Aorta (tissue), 5 donors: ENCODE results near the gene NCAM1. TPM values are rescaled to one million over a fixed set of nuclear protein-coding genes. Genes with fewer than 3 reads are reported as not detected.

Experiments used
- ATAC-seq: fragments of 200-7000 bp; cut with Tn5 transposase; one replicate; pipeline ENCODE4 v1.9.1; 2022; ENCODE audit warnings: moderate library complexity; ENCODE audit not compliant: low FRiP score
- DNase-seq, 2 donors: peaks; one replicate each; pipeline ENCODE4 v3.0.0-alpha.2; 2020
- H3K27ac ChIP-seq, 2 donors: one replicate each; pipeline ENCODE4 v1.5.1; 2013; ENCODE audit warnings: low read length in 2 of 2, mild to moderate bottlenecking in 2 of 2, moderate library complexity in 2 of 2, control low read depth in 1 of 2, inconsistent platforms in 1 of 2, low read depth in 1 of 2
- H3K27me3 ChIP-seq, 2 donors: one replicate each; pipeline ENCODE4 v1.6.1; 2013; ENCODE audit warnings: control low read depth in 1 of 2, low read length in 1 of 2, mild to moderate bottlenecking in 1 of 2, moderate library complexity in 1 of 2; ENCODE audit not compliant: insufficient read depth in 2 of 2, control insufficient read depth in 1 of 2
- H3K36me3 ChIP-seq, 2 donors: one replicate each; pipeline ENCODE4 v1.6.1; 2013; ENCODE audit warnings: control low read depth in 1 of 2, low read length in 1 of 2, mild to moderate bottlenecking in 1 of 2; ENCODE audit not compliant: insufficient read depth in 2 of 2, control insufficient read depth in 1 of 2
- H3K4me1 ChIP-seq, 2 donors: one replicate each; pipeline ENCODE4 v1.6.1; 2013; ENCODE audit warnings: low read length in 2 of 2, control low read depth in 1 of 2, mild to moderate bottlenecking in 1 of 2, moderate library complexity in 1 of 2; ENCODE audit not compliant: insufficient read depth in 2 of 2, control insufficient read depth in 1 of 2
- H3K4me3 ChIP-seq, 2 donors: one replicate each; pipeline ENCODE4 v1.5.1; 2013; ENCODE audit warnings: low read length in 2 of 2, control low read depth in 1 of 2, mild to moderate bottlenecking in 1 of 2
- H3K9me3 ChIP-seq: one replicate; pipeline ENCODE4 v1.6.1; 2013; ENCODE audit warnings: mild to moderate bottlenecking, low read length; ENCODE audit not compliant: control insufficient read depth
- WGBS, 2 donors: extraction: QIAGEN DNeasy Blood & Tissue Kit; methylation state at CpG; one replicate each; pipeline ENCODE4 v1.1.7; 2013; 5-methylcytosine and 5-hydroxymethylcytosine counted together
- intact Hi-C, 2 donors: fragments of 100-400 bp; cut with DNase I; formaldehyde crosslinking; loops; one replicate each; pipeline versions ENCODE4 v1.14.2 to v1.15.0; 2022
- polyA plus RNA-seq, 2 donors: library from polyadenylated mRNA; stranded (reverse); fragments of 200-250 nt; gene quantifications; one replicate each; pipeline ENCODE4 v1.2.3, GENCODE V29; 2013
- total RNA-seq, 2 donors: library from RNA; stranded (reverse); fragmentation: NEBNext Ultra II Directional; extraction: Animal tissue kit (Norgen Biotek cat#: 25700); gene quantifications; one replicate each; pipeline ENCODE4 v1.2.1, GENCODE V29; 2021
- donor health status: healthy with polysubstance abuse.
- donor health status: Bipolar disorder and iron deficiency.
- donor health status: DM: no; HTN: no; CAD: no.
- donor health status: DM: no; HTN: no; CAD: no.
- donor health status: DM: yes; HTN: yes; CAD: no.

The NCAM1 gene
- total and polyA plus RNA-seq, 4 donors: 1.8 to 19.4 (median 6.1) TPM

DNA sequence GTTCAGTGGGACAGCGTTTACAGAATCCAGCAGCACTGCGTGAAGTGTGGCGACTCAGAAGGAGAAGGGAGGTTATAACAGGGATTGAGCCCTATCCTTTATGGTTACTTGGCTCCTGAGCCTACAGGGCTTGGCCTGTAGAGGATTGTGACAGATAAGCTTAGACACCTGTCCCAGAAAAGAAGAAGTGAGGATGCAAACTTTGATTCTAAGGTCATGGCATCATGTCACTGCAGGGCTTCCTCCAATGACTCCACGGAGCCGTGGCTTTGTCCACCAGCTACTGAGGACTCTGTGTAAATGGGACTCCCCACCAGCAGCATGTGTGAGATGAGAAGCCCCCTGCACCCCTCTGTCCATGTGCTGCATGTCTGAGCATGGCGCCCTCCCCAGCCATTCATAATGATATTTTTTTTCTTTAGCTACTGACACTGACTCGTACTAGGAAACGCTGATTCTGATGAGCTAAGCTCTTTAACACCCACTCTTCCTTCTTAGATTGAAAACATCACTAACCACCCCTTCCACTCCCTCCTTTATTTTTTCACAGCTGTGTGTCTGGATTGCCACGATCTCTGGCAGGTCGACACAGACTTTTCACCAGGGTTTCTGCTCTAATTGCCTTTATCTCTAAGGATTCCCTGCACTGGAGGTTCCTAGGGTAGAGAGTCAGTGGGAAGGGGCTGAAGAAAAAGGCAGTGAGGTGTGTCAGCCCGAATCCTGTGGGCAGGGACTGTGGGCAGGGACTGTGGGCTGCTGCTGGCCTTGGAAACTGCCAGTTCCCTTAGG, 287.7 kb downstream of the NCAM1 start:
- intact Hi-C loops: no loop called here
- ATAC-seq: no peak
- Histone ChIP-seq H3K9me3 (no peaks in the 10 kb centered on the region), H3K27ac (no peak overlapping the region), H3K27me3 (no peaks in the 10 kb centered on the region), H3K4me1 (no peaks in the 10 kb centered on the region), H3K4me3 (no peak overlapping the region), H3K36me3 (no peaks in the 10 kb centered on the region)
- no peak for DNase-seq
- 89 to 91% methylated on average over 11 of the region's 11 CpGs for WGBS, 2 donors

- no peak for ATAC-seq
- Histone ChIP-seq H3K9me3 (no peaks in the 10 kb centered on the region), H3K36me3 (no peaks in the 10 kb centered on the region), H3K27ac (no peak overlapping the region), H3K4me1 (no peaks in the 10 kb centered on the region), H3K4me3 (no peak overlapping the region), H3K27me3 (no peaks in the 10 kb centered on the region)
- no peak for DNase-seq
- intact Hi-C loops: no loop called here
- WGBS, 2 donors: 48 to 68% methylated on average over 2 of the region's 2 CpGs
These were observed 288.2 kb downstream of the NCAM1 start for GRCh38 chr11:113249491-113249763.

DNA sequence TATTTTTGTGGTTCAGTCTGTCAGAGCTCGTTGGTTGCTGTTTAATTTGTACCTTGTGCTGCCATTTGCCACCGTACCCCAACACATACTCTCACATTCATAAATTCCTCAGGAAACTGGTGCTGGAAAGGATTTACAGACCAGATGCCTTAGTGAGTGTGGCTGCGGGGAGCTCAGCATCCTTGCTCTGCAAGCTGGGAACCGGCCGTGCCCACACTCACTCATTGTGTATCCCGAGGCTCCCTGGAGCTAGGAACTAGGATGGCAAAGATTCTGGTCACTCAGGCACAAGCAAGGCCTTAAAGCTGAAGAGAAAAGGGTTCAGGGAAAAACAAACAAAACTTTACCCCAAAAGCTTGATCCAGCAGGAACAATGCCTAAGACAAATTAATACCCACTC, 288.6 kb downstream of the NCAM1 start:
- 92 to 95% methylated on average over 6 of the region's 6 CpGs for WGBS, 2 donors
- Histone ChIP-seq H3K4me3 (no peak overlapping the region), H3K36me3 (no peaks in the 10 kb centered on the region), H3K27ac (no peak overlapping the region), H3K27me3 (no peaks in the 10 kb centered on the region), H3K4me1 (no peaks in the 10 kb centered on the region), H3K9me3 (no peaks in the 10 kb centered on the region)
- ATAC-seq (no peak), DNase-seq (no peak)
- intact Hi-C loops: no loop called here

GRCh38 chr11:113251281-113251680, 290.1 kb downstream of the NCAM1 start:
- intact Hi-C loops: no loop called here

DNA sequence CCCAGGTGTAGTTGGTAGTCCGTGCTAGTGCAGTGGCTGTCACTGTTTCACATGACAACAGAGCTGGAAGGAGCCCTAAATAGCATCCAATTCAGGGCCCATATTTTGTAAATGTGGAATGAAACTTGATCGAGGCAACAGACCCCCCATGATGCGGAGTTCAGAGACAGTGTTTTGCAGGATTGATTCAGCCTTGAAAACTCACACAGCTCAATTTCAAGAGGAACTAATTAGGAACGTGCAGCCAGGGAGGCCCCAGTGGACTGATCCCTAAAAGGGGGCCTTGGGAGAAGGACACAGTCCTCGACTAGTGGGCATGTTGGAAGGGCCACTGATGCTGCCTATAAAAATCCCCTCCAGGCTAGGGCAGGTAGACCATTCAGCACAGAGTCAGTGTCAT, 292.2 kb downstream of the NCAM1 start:
- DNase-seq (no peak), ATAC-seq (no peak)
- WGBS, 2 donors: 77 to 84% methylated on average over 5 of the region's 5 CpGs
- H3K9me3 ChIP-seq: no peaks in the 10 kb centered on the region
- intact Hi-C loops: no loop called here
- H3K4me3 ChIP-seq: no peak overlapping the region
- no peaks in the 10 kb centered on the region for H3K27me3 ChIP-seq
- H3K27ac ChIP-seq: no peak overlapping the region
- no peaks in the 10 kb centered on the region for H3K4me1 ChIP-seq
- no peaks in the 10 kb centered on the region for H3K36me3 ChIP-seq

More at GRCh38 chr11:113251281-113251680, 290.1 kb downstream of the NCAM1 start:
- Histone ChIP-seq H3K27ac (no peak overlapping the region), H3K27me3 (no peaks in the 10 kb centered on the region), H3K4me3 (no peak overlapping the region), H3K4me1 (no peaks in the 10 kb centered on the region), H3K9me3 (no peaks in the 10 kb centered on the region), H3K36me3 (no peaks in the 10 kb centered on the region)
- DNase-seq (no peak), ATAC-seq (no peak)
- 86 to 91% methylated on average over 4 of the region's 4 CpGs for WGBS, 2 donors

DNA sequence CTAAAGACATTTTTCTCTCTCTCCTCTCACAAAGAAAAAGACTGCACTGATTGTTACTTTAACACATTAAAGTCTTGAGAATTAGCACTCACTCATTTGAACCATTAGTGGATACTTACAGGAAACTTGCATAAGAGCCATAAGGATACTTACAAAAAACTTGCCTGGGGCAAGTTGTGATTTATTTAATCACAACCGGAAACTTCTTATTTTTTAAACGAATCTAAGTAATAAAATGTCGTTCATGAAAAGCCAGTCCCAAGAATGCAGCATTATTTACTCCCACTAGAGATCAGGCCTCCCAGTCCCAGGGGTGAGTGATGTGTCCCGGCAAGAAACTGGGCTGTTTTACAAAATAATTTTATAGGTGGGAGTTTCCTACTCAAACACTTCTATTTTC, 293.9 kb downstream of the NCAM1 start:
- WGBS, 2 donors: 67 to 69% methylated on average over 4 of the region's 4 CpGs
- intact Hi-C loops: no loop called here
- H3K36me3 ChIP-seq: no peaks in the 10 kb centered on the region
- H3K27me3 ChIP-seq: no peaks in the 10 kb centered on the region
- H3K27ac ChIP-seq: no peak overlapping the region
- no peak for DNase-seq
- H3K4me1 ChIP-seq: no peaks in the 10 kb centered on the region
- ATAC-seq: no peak
- H3K9me3 ChIP-seq: no peaks in the 10 kb centered on the region
- no peak overlapping the region for H3K4me3 ChIP-seq

DNA sequence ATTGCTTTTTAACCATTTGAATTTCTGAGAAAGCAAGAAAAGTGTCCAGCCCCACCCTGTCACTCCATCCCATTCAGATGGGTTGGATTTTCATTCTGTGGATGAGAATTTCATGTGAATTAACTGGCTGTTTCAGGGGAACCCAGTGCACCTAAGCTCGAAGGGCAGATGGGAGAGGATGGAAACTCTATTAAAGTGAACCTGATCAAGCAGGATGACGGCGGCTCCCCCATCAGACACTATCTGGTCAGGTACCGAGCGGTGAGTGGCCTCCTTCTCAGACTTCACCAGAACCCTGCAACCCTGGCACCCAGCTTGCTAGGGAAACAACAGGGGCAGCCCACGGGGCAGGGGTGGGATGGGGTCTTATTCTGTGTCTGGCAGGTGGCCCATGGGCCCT, 294.5 kb downstream of the NCAM1 start:
- ATAC-seq (no peak), DNase-seq (no peak)
- no peaks in the 10 kb centered on the region for H3K27me3 ChIP-seq
- no peaks in the 10 kb centered on the region for H3K36me3 ChIP-seq
- no peak overlapping the region for H3K4me3 ChIP-seq
- H3K4me1 ChIP-seq: no peaks in the 10 kb centered on the region
- intact Hi-C loops: no loop called here
- 95 to 97% methylated on average over 6 of the region's 6 CpGs for WGBS, 2 donors
- no peak overlapping the region for H3K27ac ChIP-seq
- H3K9me3 ChIP-seq: no peaks in the 10 kb centered on the region

DNA sequence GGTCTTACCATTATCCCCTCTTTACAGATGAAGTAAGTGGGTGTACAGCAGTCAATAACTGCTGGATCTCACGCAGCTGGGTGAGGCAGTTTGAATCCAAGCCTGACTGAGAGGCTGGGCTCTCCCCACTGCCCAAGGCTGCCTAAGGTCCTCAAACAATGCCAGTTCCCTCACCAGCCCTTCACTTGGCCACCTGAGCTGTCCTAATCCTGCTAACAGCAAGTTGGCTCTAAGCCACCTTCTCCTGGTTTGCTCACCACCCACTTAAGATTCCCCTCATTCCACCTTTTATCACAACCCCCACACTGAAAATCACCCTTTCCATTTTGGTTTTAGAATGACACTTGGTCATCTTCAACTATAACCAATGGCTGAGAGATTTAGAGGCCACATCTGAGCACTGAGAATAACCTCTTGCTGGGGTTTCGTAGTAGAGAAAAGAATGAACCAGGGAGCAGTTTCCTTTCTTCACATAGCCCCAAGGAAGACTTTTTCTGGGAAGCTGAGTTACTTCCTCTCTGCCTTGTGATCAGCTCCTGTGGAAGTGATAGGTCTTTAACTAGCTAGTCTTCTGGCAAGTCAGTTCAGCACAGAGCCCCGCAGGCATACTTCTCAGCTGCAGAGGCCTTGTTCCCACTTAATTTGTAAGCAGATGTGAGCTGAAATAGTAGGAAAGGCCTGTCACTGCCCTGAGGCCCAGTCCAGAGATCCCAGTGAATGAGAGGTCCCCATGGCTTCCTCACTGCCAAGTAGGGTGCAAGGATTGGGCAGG, 295.4 kb downstream of the NCAM1 start:
- H3K27ac ChIP-seq: no peak overlapping the region
- H3K4me1 ChIP-seq: no peaks in the 10 kb centered on the region
- no peak for DNase-seq
- ATAC-seq: no peak
- H3K36me3 ChIP-seq: no peaks in the 10 kb centered on the region
- H3K27me3 ChIP-seq: no peaks in the 10 kb centered on the region
- no peak overlapping the region for H3K4me3 ChIP-seq
- 88 to 95% methylated on average over 3 of the region's 3 CpGs for WGBS, 2 donors
- no peaks in the 10 kb centered on the region for H3K9me3 ChIP-seq
- intact Hi-C loops: no loop called here

DNA sequence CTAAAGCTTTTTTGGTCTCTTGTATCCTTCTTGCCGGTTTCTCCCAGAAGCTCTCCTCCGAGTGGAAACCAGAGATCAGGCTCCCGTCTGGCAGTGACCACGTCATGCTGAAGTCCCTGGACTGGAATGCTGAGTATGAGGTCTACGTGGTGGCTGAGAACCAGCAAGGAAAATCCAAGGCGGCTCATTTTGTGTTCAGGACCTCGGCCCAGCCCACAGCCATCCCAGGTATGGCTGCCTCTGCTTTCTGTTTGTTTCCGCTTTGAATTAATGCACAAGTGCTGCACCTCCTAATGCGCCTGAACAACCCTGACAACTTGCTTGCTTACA, 298.8 kb downstream of the NCAM1 start:
- intact Hi-C loops: no loop called here
- DNase-seq: no peak
- no peaks in the 10 kb centered on the region for H3K36me3 ChIP-seq
- H3K9me3 ChIP-seq: no peaks in the 10 kb centered on the region
- H3K4me1 ChIP-seq: no peaks in the 10 kb centered on the region
- ATAC-seq: no peak
- no peak overlapping the region for H3K4me3 ChIP-seq
- 91 to 94% methylated on average over 9 of the region's 9 CpGs for WGBS, 2 donors
- no peaks in the 10 kb centered on the region for H3K27me3 ChIP-seq
- no peak overlapping the region for H3K27ac ChIP-seq
